ENCODE measurements around the gene FSHR.

Gene FSHR

DNA sequence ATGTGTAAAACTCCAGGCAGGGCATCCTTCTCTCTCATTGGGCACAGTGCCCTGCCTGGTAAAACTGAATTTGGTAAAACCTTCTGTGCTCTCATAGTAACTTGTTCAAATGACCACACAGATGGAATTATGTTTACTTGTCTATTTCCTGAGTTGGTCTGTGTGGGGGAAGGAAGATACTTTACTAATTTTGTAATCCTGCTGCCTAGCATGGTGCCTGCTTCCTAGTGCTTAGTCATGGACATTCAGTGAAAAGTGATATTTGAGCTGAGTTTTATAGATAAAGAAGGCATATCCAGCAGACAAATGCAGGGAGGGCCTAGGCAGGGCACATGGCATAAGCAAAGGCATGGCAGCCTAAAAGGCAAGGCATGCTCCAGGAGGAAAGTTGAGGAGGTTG lies 199.4 kb downstream of the FSHR start:
- no peak for DNase-seq (ENCODE audit: low read depth)

GRCh38 chr2:48954311-48954710 lies 200.0 kb downstream of the FSHR start:
- DNase-seq (ENCODE audit: low read depth), result no peak

DNA sequence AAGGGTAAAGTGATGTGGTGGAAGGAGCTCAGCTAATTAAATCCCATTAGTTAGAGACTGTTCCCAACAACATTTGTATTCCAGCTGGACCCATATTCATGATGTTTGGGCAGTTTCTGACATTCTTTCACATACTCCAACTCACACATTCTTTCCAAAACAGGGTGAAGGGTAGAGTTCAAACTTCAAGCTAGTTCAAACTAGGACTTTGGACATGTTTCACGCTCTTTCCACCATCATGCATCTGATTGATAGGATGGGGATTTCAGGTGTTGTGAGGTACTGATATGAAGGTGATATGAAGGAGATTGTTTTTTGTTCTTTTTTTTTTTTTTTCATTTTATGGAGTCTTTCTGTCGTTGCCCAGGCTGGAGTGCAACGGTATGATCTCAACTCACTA lies 201.7 kb downstream of the FSHR start:
- no peak for DNase-seq (ENCODE audit: low read depth)

DNA sequence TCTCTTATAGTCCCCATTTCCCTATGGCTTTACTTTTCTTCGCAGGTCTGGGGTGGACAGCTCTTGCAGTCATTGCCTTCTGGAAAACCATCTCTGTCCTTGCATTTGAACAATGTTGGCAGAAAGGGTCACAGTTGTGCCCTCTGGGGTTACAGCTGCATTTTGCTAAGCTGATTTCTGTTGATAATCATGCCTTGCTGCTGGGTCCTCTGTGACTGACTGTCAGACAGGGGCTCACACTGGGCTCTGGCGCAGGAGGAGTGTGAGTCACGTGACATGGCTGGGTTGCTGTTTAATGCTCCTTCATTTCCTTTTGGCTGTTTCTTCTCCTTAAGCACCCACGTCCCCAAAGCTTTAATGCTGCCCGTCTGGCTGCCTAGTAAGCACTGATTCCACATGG lies 202.2 kb downstream of the FSHR start:
- no peak for DNase-seq (ENCODE audit: low read depth)

DNA sequence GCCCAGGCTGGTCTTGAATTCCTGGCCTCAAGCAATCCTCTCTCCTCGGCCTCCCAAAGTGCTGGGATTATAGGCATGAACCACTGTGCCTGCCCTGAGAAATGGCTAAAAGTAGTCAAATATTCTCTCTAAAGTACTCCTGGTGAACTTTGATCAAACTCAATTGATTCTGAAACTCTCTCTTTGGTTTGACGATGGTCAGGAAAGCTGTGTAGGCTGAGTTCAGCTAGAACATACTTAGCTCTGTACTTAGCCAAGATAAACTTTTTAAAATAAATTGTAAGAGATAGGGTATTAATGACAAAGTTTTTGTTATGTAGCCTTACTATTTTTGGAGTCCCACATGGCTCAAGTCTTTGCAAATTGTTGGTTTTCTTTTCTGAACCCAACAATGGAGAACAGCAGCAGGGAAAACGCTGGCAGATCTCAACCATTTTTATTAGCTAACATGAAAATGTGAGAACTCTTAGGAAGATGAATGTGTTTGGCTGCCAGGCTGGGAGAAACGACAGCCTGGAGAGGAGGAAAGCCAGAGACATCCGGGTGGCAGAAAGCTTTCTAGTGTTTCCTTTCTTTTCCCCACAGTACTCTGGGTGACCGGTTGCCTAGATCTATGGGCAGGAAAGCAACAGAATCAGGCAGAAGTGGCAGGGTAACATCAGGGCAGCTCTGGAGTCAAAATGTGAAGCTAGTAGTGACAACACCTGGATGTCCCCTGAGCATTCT lies 205.8 kb downstream of the FSHR start:
- no peak for DNase-seq (ENCODE audit: low read depth)

DNA sequence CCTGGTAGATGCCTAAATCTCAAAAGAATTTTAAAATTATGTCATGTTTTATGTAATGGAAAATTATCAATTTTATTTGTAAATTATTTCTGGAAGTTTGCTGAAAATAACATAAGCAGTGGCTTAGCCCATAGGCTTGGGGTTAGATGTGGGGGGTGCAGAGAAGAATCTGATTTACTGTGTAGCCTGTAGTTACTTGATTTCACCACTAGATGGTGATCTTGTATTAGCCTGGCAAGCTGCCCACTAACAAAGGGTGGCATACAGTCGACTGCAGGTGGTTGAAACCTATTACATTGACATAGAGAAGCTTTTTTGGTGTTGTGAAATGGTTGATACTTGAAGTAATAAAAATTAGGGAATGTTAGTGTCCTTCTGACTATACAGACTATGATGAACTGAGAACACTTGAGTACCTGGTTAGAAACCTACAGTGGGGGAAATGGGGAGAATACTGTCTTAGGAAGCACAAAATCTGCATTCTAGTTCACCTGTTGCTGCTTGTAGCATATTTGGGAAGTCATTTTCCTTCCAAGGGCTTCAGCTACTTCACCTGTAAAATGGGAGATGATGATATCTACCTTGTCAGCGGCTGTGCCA lies 207.8 kb downstream of the FSHR start:
- peak; percentile 1 for DNase-seq (ENCODE audit: low read depth)

DNA sequence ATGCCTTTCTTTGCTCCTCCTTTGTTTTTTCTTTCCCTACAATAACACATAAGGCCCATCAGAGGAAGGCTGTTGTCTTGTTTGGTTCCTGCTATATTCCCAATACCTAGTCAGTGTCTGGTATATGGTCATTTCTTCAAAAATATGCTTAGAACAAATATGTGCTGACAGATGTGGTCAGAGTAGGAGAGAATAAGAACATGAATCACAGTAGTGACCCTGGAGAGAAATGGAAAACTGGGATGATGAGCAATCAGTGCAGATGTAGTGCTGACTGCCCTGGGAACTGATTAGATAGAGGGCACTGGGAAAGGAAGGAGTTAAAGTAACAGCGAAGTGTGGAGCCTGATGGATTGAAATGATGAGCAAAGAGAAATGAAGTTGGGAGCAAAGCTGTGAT lies 209.4 kb downstream of the FSHR start:
- DNase-seq (ENCODE audit: low read depth), result no peak

DNA sequence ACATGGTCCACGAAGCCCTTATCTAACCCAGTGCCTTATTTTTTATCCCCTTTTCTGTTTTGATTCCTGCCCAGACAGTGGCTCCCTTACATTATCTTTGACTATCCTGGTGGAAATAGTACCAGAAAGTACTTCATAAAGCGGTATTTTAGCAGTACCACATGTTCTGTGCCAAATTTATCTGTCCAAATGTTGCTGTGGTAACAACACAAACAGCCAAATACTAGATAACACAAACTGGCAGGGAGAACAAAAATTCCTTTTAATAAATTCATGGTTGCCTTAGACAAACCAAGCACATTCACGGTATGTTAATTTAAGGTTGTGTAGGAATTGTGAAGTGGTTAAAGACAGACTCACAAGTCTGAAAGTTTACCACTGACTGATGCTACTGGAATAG lies 210.9 kb downstream of the FSHR start:
- no peak for DNase-seq (ENCODE audit: low read depth)

GRCh38 chr2:48941908-48942307 lies 212.4 kb downstream of the FSHR start:
- no peak for DNase-seq (ENCODE audit: low read depth)

- no peak for DNase-seq (ENCODE audit: low read depth)
Observed at GRCh38 chr2:48941456-48941855, 212.9 kb downstream of the FSHR start.

- no peak for DNase-seq (ENCODE audit: low read depth)
Observed at GRCh38 chr2:48940606-48941005, 213.7 kb downstream of the FSHR start.

GRCh38 chr2:48939232-48939631 lies 215.1 kb downstream of the FSHR start:
- DNase-seq (ENCODE audit: low read depth), result no peak

DNA sequence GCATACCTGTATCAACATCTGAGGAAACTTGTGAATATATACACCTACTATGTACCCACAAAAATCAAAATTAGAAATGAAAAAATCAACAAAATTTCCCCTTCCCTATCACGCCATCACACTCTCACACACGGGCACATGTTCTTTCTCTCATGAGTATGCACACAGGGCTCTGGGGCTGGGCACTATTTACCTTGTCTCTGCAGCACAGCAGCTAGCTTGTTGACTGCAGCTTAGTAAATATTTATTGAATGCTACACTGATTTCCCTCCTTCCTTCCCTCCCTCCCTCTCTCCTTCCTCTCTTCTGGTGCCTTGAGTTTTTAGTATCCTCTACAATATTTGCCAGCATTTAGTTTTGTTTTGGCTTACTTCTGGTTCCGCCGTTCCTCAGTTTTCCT lies 216.1 kb downstream of the FSHR start:
- no peak for DNase-seq (ENCODE audit: low read depth)

DNA sequence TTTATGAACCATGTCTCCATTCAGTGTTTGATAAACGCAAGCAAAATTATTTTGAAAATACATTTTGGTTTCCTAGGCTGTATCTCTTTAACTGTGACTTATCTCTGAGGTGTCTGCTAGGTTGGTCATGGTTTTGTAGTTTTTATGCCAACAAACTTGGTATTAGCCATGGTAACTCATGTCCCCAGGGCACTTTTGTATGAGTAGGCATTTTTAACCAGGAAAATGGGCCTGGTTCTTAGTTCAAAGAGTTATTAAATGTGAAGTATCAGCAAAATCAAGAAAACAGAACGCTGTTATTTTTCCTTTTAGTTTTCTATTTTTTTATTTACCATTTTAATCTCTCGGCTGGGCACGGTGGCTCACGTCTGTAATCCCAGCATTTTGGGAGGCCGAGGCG lies 219.5 kb downstream of the FSHR start:
- DNase-seq (ENCODE audit: low read depth), result no peak

DNA sequence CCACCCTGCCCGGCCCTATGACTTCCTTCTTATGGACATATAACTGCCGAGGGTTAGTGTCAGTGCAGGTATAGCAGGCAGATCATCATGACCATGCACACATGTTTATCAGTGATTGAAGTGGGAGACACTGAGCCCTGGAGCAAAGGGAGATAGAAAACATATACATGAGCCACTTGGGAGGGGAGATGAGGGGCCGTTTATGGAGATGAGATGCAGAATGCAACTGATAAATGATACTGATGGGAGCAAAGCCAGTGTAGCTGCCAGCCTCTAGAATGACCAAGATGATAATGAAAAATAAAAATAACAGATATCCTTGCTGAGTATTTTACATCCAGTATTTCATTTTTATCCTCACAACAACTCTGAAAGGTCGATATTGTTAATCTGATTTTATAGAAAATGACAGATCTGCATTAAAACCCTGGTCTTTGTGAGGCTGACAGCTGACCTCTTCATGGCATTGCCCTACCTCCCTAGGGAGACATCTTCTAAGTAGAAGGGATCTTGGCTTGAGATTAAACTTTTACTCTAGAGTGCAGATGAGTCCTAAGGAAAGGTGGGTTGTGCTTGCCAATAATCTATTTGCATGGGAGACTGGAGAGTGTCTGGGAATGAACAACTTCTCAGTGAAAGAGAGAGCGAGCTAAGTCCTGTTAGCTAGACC lies 220.4 kb downstream of the FSHR start:
- no peak for DNase-seq (ENCODE audit: low read depth)

GRCh38 chr2:48932667-48933066 lies 221.6 kb downstream of the FSHR start:
- no peak for DNase-seq (ENCODE audit: low read depth)

DNA sequence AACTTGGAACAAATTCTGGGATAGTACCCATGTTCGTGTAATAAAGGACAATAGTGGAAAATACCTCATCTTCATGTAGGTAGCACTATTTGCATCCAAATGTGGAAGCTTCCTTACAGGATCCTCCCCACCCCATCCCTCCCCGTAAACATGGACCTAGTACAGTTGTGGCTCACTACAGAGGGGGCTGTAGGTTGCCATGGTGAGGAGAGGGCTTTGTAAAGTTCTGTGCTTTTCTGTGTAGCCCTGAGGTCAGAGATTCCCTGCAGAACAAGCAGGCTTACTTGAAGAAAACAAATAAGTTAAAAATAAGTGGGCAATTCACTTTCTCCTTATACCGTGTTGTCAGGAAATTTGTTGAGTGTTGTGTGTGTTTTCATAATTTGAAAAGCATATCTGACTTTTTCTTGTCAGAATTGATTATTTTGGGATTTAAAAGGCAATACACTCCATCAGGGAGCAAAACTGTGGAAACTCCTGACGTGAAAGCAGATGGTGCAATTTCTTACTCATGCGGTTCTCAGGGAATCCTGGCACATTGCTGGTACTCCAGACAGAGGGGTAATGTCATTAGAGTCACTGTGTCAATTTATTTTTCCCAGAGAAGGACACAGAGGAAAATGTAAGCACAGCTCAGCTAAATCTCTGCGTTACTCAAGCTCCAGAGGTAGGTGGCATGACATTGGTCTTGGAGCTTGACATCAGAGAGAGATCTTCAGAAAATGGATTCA lies 224.6 kb downstream of the FSHR start:
- DNase-seq (ENCODE audit: low read depth), result no peak

DNA sequence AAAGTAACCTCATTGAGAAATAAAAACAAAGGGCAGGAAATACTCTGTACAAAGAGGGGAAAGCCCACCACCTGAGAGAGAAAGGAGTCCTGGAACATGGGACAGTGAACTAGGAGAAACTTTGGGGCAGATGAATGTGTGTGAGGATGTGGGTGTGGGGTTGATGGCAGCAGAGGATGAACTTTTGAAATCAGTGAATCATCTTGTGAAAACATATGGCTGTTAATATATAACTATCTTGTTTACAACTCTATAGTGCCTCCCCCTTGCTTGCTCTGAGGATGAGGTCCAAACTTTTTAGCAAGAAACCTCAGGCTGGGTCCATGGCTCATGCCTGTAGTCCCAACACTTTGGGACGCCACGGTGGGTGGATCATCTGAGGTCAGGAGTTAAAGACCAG lies 227.0 kb downstream of the FSHR start:
- DNase-seq (ENCODE audit: low read depth), result no peak

DNA sequence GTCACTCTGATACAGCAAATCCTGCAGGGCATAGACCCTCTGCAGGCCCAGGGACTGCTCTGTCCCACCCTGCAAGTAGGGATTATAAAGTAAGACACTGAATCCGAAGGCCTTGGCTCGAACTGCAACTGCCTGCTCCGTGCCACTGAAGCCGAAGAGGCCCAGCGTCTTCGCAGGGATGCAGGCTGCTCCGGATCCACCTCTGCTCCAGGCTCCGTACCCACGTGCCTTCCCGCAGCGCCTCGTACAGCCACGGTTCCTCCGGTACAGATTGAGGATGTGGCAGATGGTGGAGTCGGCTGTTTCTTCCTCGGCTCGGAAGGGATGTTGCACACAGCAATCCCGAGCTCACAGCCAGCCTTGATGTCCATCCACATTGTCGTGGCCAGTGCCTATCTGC lies 238.4 kb downstream of the FSHR start:
- DNase-seq (ENCODE audit: low read depth), result no peak

- DNase-seq (ENCODE audit: low read depth), result no peak
Observed at GRCh38 chr2:48915227-48915626, 239.1 kb downstream of the FSHR start.

DNA sequence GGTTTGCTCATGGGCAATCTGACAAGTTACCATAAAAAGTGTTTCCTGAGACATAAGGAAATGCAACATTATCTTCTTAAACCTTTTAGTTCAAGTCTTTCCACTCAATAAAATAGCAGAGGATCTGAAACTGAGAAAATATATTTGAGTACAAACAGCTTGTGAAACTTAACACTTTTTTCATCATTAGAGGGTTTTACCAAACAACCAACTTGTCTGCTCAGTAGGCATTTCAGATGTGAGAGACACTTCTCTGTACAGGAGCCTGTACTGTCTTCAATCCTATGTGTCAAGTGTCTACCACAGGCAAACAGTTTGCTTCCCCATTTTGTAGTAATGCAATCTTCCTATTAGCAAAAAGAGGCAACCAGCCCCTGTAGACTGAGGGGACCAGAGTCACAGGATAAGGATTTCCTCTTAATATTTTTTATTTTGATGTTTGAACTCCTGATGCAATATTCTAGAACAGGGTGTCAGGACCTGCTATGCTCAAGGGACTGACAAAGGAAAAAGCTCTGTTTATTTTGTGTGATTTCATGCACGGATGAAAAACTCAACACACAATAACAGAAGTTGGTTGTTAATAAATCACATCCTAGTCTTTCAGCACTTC lies 239.7 kb downstream of the FSHR start:
- DNase-seq (ENCODE audit: low read depth), result no peak
